ENCODE measurements around the gene KLHL22.
A peak's percentile ranks its signal among the peaks of the same experiment; 100 is the strongest.
"Not testable (repeated sequence)": the region's sequence is repeated elsewhere in the genome, so short reads cannot be mapped to it uniquely, and the experiment has no call there.

KLHL22 gene

GRCh38 chr22:20494978-20495860, at the start of gene KLHL22:
Gene KLHL22 (minus strand): TSS chr22:20495795. CDS start chr22:20489211, 6,584 bp downstream.
- peak in 1 of 2 experiments; percentile 11 for DNase-seq

GRCh38 chr22:20545318-20545634, 49.7 kb upstream of the KLHL22 start:
- DNase-seq, result not testable (repeated sequence)

- DNase-seq, result no peak
Observed at GRCh38 chr22:20542736-20543135, 47.1 kb upstream of the KLHL22 start.

- DNase-seq, result no peak
Observed at GRCh38 chr22:20542055-20542454, 46.5 kb upstream of the KLHL22 start.

GRCh38 chr22:20538875-20539274, 43.3 kb upstream of the KLHL22 start:
- DNase-seq, result not testable (repeated sequence)

GRCh38 chr22:20537983-20538382, 42.4 kb upstream of the KLHL22 start:
- no peak for DNase-seq

- DNase-seq, result no peak
Observed at GRCh38 chr22:20537325-20537756, 41.7 kb upstream of the KLHL22 start.

GRCh38 chr22:20536590-20537324, 41.2 kb upstream of the KLHL22 start:
- DNase-seq, result no peak

- DNase-seq, result no peak
Observed at GRCh38 chr22:20533879-20534265, 38.3 kb upstream of the KLHL22 start.

- DNase-seq, result no peak
Observed at GRCh38 chr22:20533095-20533878, 37.7 kb upstream of the KLHL22 start.

- DNase-seq, result no peak
Observed at GRCh38 chr22:20532256-20532993, 36.8 kb upstream of the KLHL22 start.

- no peak for DNase-seq
Observed at GRCh38 chr22:20531404-20532201, 36.0 kb upstream of the KLHL22 start.

GRCh38 chr22:20531154-20531403, 35.5 kb upstream of the KLHL22 start:
- no peak for DNase-seq

GRCh38 chr22:20530368-20531153, 35.0 kb upstream of the KLHL22 start:
- no peak for DNase-seq

- DNase-seq, result no peak
Observed at GRCh38 chr22:20528405-20528978, 32.9 kb upstream of the KLHL22 start.

GRCh38 chr22:20526628-20527355, 31.2 kb upstream of the KLHL22 start:
- no peak for DNase-seq

GRCh38 chr22:20526305-20526627, 30.7 kb upstream of the KLHL22 start:
- DNase-seq, result no peak

- no peak for DNase-seq
Observed at GRCh38 chr22:20525048-20525447, 29.5 kb upstream of the KLHL22 start.

- DNase-seq, result no peak
Observed at GRCh38 chr22:20524004-20524481, 28.4 kb upstream of the KLHL22 start.

Measured in AML-193 (cell line).